Right atrium auricular region (tissue), 2 donors: ENCODE data around the gene TCAP. TPM values are rescaled to one million over a fixed set of nuclear protein-coding genes. Genes with fewer than 3 reads are reported as not detected.

ENCODE experiments used
- DNase-seq: peaks from one replicate; pipeline ENCODE4 v3.0.0-alpha.2; 2019; ENCODE audit warnings: low spot score
- H3K27ac ChIP-seq, 2 donors: fragments of 200-600 bp; sonication (generic); 1 replicate in 1 of 2; 2 replicates in 1 of 2; pipeline ENCODE4 v1.5.1; 2016 to 2019
- H3K27me3 ChIP-seq, 2 donors: fragments of 200-600 bp; sonication (generic); one replicate each; pipeline versions ENCODE4 v1.5.1 to v1.6.0; 2017 to 2019
- H3K36me3 ChIP-seq: fragments of 200-600 bp; sonication (generic); one replicate; pipeline ENCODE4 v1.5.1; 2016
- H3K4me1 ChIP-seq, 2 donors: fragments of 200-600 bp; sonication (generic); one replicate each; pipeline versions ENCODE4 v1.5.1 to v1.6.0; 2017 to 2019
- H3K4me3 ChIP-seq, 2 donors: fragments of 200-600 bp; sonication (generic); 1 replicate in 1 of 2; 2 replicates in 1 of 2; pipeline ENCODE4 v1.5.1; 2017 to 2019; ENCODE audit warnings: mild to moderate bottlenecking in 1 of 2, moderate library complexity in 1 of 2
- H3K9me3 ChIP-seq, 2 donors: fragments of 200-600 bp; sonication (generic); one replicate each; pipeline ENCODE4 v1.5.1; 2019
- CTCF ChIP-seq, 2 donors: fragments of 200-600 bp; sonication (generic); IDR thresholded peaks; one replicate each; pipeline ENCODE4 v1.5.1; 2019; ENCODE audit warnings: antibody characterized with exemption in 2 of 2
- total RNA-seq, 2 donors: library from RNA; depleted of rRNA; stranded (reverse); fragments of >200 nt; gene quantifications; one replicate each; pipeline ENCODE4 v1.1.0, GENCODE V29; 2016

Gene TCAP
- 1,000 to 10,000 TPM; 3,380 to 5,284 TPM for total RNA-seq

- no peaks in the 10 kb centered on the region for H3K9me3 ChIP-seq
- no peaks in the 10 kb centered on the region for H3K27me3 ChIP-seq
- peaks cover 0 to 87% of the 10 kb centered on the region in 2 donors for H3K4me1 ChIP-seq
- peak within 1 kb of the TSS; percentile 57 to 64 for H3K4me3 ChIP-seq
- DNase-seq: no peak
- TF ChIP-seq CTCF (IDR thresholded peaks at IDR 0.05): no peak
- peaks cover 18% of the 10 kb centered on the region for H3K36me3 ChIP-seq
- H3K27ac ChIP-seq: peak within 1 kb of the TSS; percentile 89 to 96
Observed at GRCh38 chr17:39664581-39665561, at the start of gene TCAP. Gene TCAP (plus strand): TSS chr17:39665349. CDS start chr17:39665360, 11 bp downstream.

- Histone ChIP-seq H3K27me3 (peaks cover 0 to 3% of the 10 kb centered on the region in 2 donors), H3K36me3 (no peaks in the 10 kb centered on the region), H3K4me1 (peaks cover 0 to 14% of the 10 kb centered on the region in 2 donors), H3K9me3 (no peaks in the 10 kb centered on the region), H3K27ac (no peak overlapping the region), H3K4me3 (no peak overlapping the region)
- DNase-seq: no peak
- TF ChIP-seq CTCF (IDR thresholded peaks at IDR 0.05): no peak
Observed at GRCh38 chr17:39615434-39615833, 49.7 kb upstream of the TCAP start.

- Histone ChIP-seq H3K4me3 (no peak overlapping the region), H3K4me1 (peaks cover 0 to 15% of the 10 kb centered on the region in 2 donors), H3K36me3 (no peaks in the 10 kb centered on the region), H3K27me3 (peaks cover 0 to 3% of the 10 kb centered on the region in 2 donors), H3K9me3 (no peaks in the 10 kb centered on the region), H3K27ac (no peak overlapping the region)
- TF ChIP-seq CTCF (IDR thresholded peaks at IDR 0.05): no peak
- DNase-seq: no peak
Observed at GRCh38 chr17:39617100-39617445, 48.1 kb upstream of the TCAP start.

- Histone ChIP-seq H3K9me3 (no peaks in the 10 kb centered on the region), H3K27ac (no peak overlapping the region), H3K4me1 (peaks cover 0 to 19% of the 10 kb centered on the region in 2 donors), H3K27me3 (peaks cover 0 to 3% of the 10 kb centered on the region in 2 donors), H3K36me3 (no peaks in the 10 kb centered on the region), H3K4me3 (peak overlapping the region; percentile 36 to 59)
- TF ChIP-seq CTCF (IDR thresholded peaks at IDR 0.05): no peak
- DNase-seq: no peak
Observed at GRCh38 chr17:39617446-39618245, 47.5 kb upstream of the TCAP start.

GRCh38 chr17:39618246-39618913 lies 46.8 kb upstream of the TCAP start:
- no peak for DNase-seq
- peaks cover 0 to 25% of the 10 kb centered on the region in 2 donors for H3K4me1 ChIP-seq
- no peak overlapping the region for H3K27ac ChIP-seq
- no peaks in the 10 kb centered on the region for H3K36me3 ChIP-seq
- no peak for TF ChIP-seq CTCF (IDR thresholded peaks at IDR 0.05)
- H3K4me3 ChIP-seq: peak overlapping the region; percentile 36 to 59
- no peaks in the 10 kb centered on the region for H3K9me3 ChIP-seq
- peaks cover 0 to 3% of the 10 kb centered on the region in 2 donors for H3K27me3 ChIP-seq
